ENCODE results near the gene FAM184B. TPM values are rescaled to one million over a fixed set of nuclear protein-coding genes. Genes with fewer than 3 reads are reported as not detected.

FAM184B gene
- total and polyA plus RNA-seq, 2 experiments from 2014 or later = 0.11 to 0.49 TPM

- ATAC-seq (no peak), DNase-seq (ENCODE audit: low spot score) (no peak)
- H2AFZ ChIP-seq = no peak overlapping the region
- peaks cover 20% of the 10 kb centered on the region for H3K79me2 ChIP-seq (replicated peaks; ENCODE audit: insufficient read depth)
- H3K4me3 Mint-ChIP-seq = no peak overlapping the region
- H3K36me3 Mint-ChIP-seq (ENCODE audit: low read depth) = peaks cover 42% of the 10 kb centered on the region
- no peaks in the 10 kb centered on the region for H3K9me3 Mint-ChIP-seq
- H3K9me2 ChIP-seq (ENCODE audit: insufficient read depth) = no peaks in the 10 kb centered on the region
- peaks cover 33% of the 10 kb centered on the region for H3K36me3 ChIP-seq (ENCODE audit: insufficient read depth)
- H3K27me3 Mint-ChIP-seq (ENCODE audit: insufficient read depth, low read depth, poor library complexity) = peaks cover 11% of the 10 kb centered on the region
- H3K4me1 Mint-ChIP-seq = no peaks in the 10 kb centered on the region
- no peaks in the 10 kb centered on the region for H3K27me3 ChIP-seq (ENCODE audit: insufficient read depth)
- peaks cover 13% of the 10 kb centered on the region; the same call in 1 of the 2 replicates for H3F3A ChIP-seq (replicated peaks; ENCODE audit: low read depth)
- no peak overlapping the region for H3K27ac ChIP-seq (ENCODE audit: low read depth)
- H3K27ac Mint-ChIP-seq = no peak overlapping the region
- no peak for TF ChIP-seq POLR2AphosphoS5 (IDR thresholded peaks at IDR 0.05; ENCODE audit: low read depth)
- no peak for TF ChIP-seq STAT1 (IDR thresholded peaks at IDR 0.05; ENCODE audit: unreplicated experiment)
- TF ChIP-seq JUNB (IDR thresholded peaks at IDR 0.05; ENCODE audit: unreplicated experiment) = no peak
- no peak for TF ChIP-seq ZNF331 (CRISPR knock-in tag; IDR thresholded peaks at IDR 0.05; ENCODE audit: low read depth)
- TF ChIP-seq CREB1 (CRISPR knock-in tag; IDR thresholded peaks at IDR 0.05; ENCODE audit: low read depth) = no peak
- TF ChIP-seq ZNF114 (CRISPR knock-in tag; IDR thresholded peaks at IDR 0.05) = no peak
- no peak overlapping the region for H3K4me2 ChIP-seq
- H3K4me1 ChIP-seq (ENCODE audit: insufficient read depth) = no peaks in the 10 kb centered on the region
- peaks cover 30% of the 10 kb centered on the region for H4K20me1 ChIP-seq (replicated peaks; ENCODE audit: insufficient read depth)
- no peak overlapping the region for H3K4me3 ChIP-seq
These were observed 146.4 kb downstream of the FAM184B start for GRCh38 chr4:17635056-17635455.

- Histone ChIP-seq H3K4me2 (no peak overlapping the region), H3K79me2 (replicated peaks; ENCODE audit: insufficient read depth) (peaks cover 32% of the 10 kb centered on the region), H3F3A (replicated peaks; ENCODE audit: low read depth) (peaks cover 13% of the 10 kb centered on the region; the same call in 1 of the 2 replicates), H3K27ac (ENCODE audit: low read depth) (no peak overlapping the region), H3K36me3 (ENCODE audit: insufficient read depth) (peaks cover 39% of the 10 kb centered on the region), H3K27me3 (ENCODE audit: insufficient read depth) (no peaks in the 10 kb centered on the region), H3K4me3 (no peak overlapping the region), H3K9me2 (ENCODE audit: insufficient read depth) (no peaks in the 10 kb centered on the region), H2AFZ (no peak overlapping the region), H3K4me1 (ENCODE audit: insufficient read depth) (no peaks in the 10 kb centered on the region), H4K20me1 (replicated peaks; ENCODE audit: insufficient read depth) (peaks cover 38% of the 10 kb centered on the region)
- Mint-ChIP-seq H3K27ac (no peak overlapping the region), H3K4me1 (no peaks in the 10 kb centered on the region), H3K4me3 (no peak overlapping the region), H3K27me3 (ENCODE audit: insufficient read depth, low read depth, poor library complexity) (peaks cover 6% of the 10 kb centered on the region), H3K36me3 (ENCODE audit: low read depth) (peaks cover 51% of the 10 kb centered on the region), H3K9me3 (no peaks in the 10 kb centered on the region)
- DNase-seq (ENCODE audit: low spot score) (no peak), ATAC-seq (no peak)
- no peak for TF ChIP-seq CTCF (conservative IDR thresholded peaks at IDR 0.05; ENCODE audit: low read depth in 2 of 2)
- TF ChIP-seq NANOG (IDR thresholded peaks at IDR 0.05; ENCODE audit: borderline replicate concordance) = no peak
- no peak for TF ChIP-seq ETS1 (IDR thresholded peaks at IDR 0.05)
- no peak for TF ChIP-seq EZH2 (IDR thresholded peaks at IDR 0.05; ENCODE audit: low read depth, unreplicated experiment)
- TF ChIP-seq EZH2phosphoT487 (IDR thresholded peaks at IDR 0.05; ENCODE audit: unreplicated experiment) = no peak
- TF ChIP-seq CREB1 (CRISPR knock-in tag; IDR thresholded peaks at IDR 0.05; ENCODE audit: low read depth) = no peak
- TF ChIP-seq STAT1 (IDR thresholded peaks at IDR 0.05; ENCODE audit: unreplicated experiment) = no peak
- TF ChIP-seq POLR2AphosphoS5 (IDR thresholded peaks at IDR 0.05; ENCODE audit: low read depth) = no peak
- no peak for TF ChIP-seq REST (IDR thresholded peaks at IDR 0.05; ENCODE audit: unreplicated experiment)
These were observed 147.8 kb downstream of the FAM184B start for GRCh38 chr4:17633600-17633999.

All from GM23338 (cell line).